ENCODE data around the gene MLF2. TPM values are rescaled to one million over a fixed set of nuclear protein-coding genes. Genes with fewer than 3 reads are reported as not detected.
"Not testable (repeated sequence)": the region's sequence is repeated elsewhere in the genome, so short reads cannot be mapped to it uniquely, and the experiment has no call there.

Gene MLF2
- polyA plus RNA-seq, 2 of the 4 experiments (the other 2 are of a cell fraction) = 295 to 302 TPM

GRCh38 chr12:6716874-6717437 is 36.0 kb downstream of the MLF2 start:
- no peak for ATAC-seq
- H3K27ac ChIP-seq = no peak overlapping the region
- DNase-seq (ENCODE audit: low read depth in 1 of 2, low spot score in 1 of 2) = no peak
- no peak overlapping the region for H3K4me2 ChIP-seq
- H3K4me3 ChIP-seq = no peak overlapping the region
- ChIA-PET POLR2A (interaction anchor here (0.5 kb wide), 1 partner anchor 28 kb away, joined by 6 read pairs; the partner anchor contains the start of gene ZNF384), CTCF (interaction anchor here (1.3 kb wide), 1 partner anchor 99 kb away, joined by 4 read pairs; no protein-coding TSS in a partner anchor)
- TF ChIP-seq FOXS1 (CRISPR knock-in tag; IDR thresholded peaks at IDR 0.05) (no peak), CBX2 (IDR thresholded peaks at IDR 0.05; ENCODE audit: borderline replicate concordance, low read depth) (no peak), ZFP36 (IDR thresholded peaks at IDR 0.05; ENCODE audit: borderline replicate concordance, partially characterized antibody) (no peak), FOSL2 (IDR thresholded peaks at IDR 0.05) (no peak), FOSL2 (CRISPR knock-in tag; IDR thresholded peaks at IDR 0.05) (no peak), HOXA7 (CRISPR knock-in tag; IDR thresholded peaks at IDR 0.05) (no peak), TFCP2L1 (CRISPR knock-in tag; IDR thresholded peaks at IDR 0.05) (no peak)
- no peaks in the 10 kb centered on the region for H3K4me1 ChIP-seq
- WGBS (ENCODE audit: missing lambda C conversion rate) = 78% methylated on average over 10 of the region's 10 CpGs
- no peak for FAIRE-seq
- no peaks in the 10 kb centered on the region for H3K9me3 ChIP-seq

GRCh38 chr12:6716031-6716873 is 36.7 kb downstream of the MLF2 start:
- H3K4me1 ChIP-seq; H3K4me3 ChIP-seq; DNase-seq (ENCODE audit: low read depth in 1 of 2, low spot score in 1 of 2); H3K4me2 ChIP-seq; H3K27ac ChIP-seq; H3K9me3 ChIP-seq; FAIRE-seq; ATAC-seq: not testable (repeated sequence)
- ChIA-PET POLR2A (interaction anchor here (1.7 kb wide), 1 partner anchor 8 kb away, joined by 6 read pairs; the partner anchor contains the start of gene COPS7A), CTCF (interaction anchor here (1.3 to 2.7 kb wide), 3 partner anchors 7 to 119 kb away, joined by 4 to 10 read pairs (median 4); partner anchors contain the start of gene COPS7A)
- 88% methylated on average over 16 of the region's 41 CpGs for WGBS (ENCODE audit: missing lambda C conversion rate)

DNA sequence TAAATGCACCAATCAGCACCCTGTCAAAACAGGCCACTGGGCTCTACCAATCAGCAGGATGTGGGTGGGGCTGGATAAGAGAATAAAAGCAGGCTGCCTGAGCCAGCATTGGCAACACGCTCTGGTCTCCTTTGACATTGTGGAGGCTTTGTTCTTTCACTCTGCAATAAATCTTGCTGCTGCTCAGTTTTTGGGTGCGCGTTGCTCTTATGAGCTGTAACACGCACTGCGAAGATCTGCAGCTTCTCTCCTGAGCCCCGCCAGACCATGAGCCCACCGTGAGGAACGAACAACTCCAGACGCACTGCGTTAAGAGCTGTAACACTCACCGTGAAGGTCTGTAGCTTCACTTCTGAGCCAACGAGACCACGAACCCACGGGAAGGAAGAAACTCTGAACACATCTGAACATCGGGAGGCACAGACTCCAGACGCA is 44.0 kb downstream of the MLF2 start:
- ATAC-seq (no peak), DNase-seq (ENCODE audit: low read depth in 1 of 2, low spot score in 1 of 2) (no peak), FAIRE-seq (no peak)
- TF ChIP-seq RNF2 (IDR thresholded peaks at IDR 0.05; ENCODE audit: borderline replicate concordance, low read depth) = no peak
- CTCF ChIA-PET = interaction anchor here (0.7 to 1.3 kb wide), 6 partner anchors 9 to 69 kb away, joined by 3 to 4 read pairs (median 3); partner anchors contain the start of gene MLF2
- Histone ChIP-seq H3K4me3 (no peak overlapping the region), H3K4me1 (no peaks in the 10 kb centered on the region), H3K4me2 (no peak overlapping the region), H3K9me3 (no peaks in the 10 kb centered on the region), H3K27ac (no peak overlapping the region)
- WGBS (ENCODE audit: missing lambda C conversion rate) = 81% methylated on average over 16 of the region's 16 CpGs
- POLR2A ChIA-PET = interaction anchor here (2.4 kb wide), 1 partner anchor 15 kb away, joined by 9 read pairs; the partner anchor contains the start of gene COPS7A

DNA sequence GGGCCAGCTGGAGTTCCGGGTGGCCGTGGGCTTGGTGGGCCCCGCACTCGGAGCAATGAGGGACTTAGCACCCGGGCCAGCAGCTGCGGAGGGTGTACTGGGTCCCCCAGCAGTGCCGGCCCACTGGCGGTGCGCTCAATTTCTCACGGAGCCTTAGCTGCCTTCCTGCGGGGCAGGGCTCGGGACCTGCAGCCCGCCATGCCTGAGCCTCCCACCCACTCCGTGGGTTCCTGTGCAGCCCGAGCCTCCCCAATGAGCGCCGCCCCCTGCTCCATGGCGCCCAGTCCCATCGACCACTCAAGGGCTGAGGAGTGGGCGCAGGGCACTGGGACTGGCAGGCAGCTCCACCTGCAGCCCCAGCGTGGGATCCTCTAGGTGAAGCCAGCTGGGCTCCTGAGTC is 44.6 kb downstream of the MLF2 start:
- CTCF ChIA-PET = interaction anchor here (0.7 to 1.3 kb wide), 5 partner anchors 8 to 45 kb away, joined by 3 to 4 read pairs (median 3); partner anchors contain the start of gene MLF2

GRCh38 chr12:6703631-6704030 is 49.3 kb downstream of the MLF2 start:
- H3K9me3 ChIP-seq = no peaks in the 10 kb centered on the region
- WGBS (ENCODE audit: missing lambda C conversion rate) = 23% methylated on average over 9 of the region's 10 CpGs
- TF ChIP-seq ATOH8 (CRISPR knock-in tag; IDR thresholded peaks at IDR 0.05; ENCODE audit: low read depth) (no peak), EHF (CRISPR knock-in tag; IDR thresholded peaks at IDR 0.05) (no peak), EHMT2 (IDR thresholded peaks at IDR 0.05; ENCODE audit: low read depth) (no peak), MAZ (IDR thresholded peaks at IDR 0.05; ENCODE audit: borderline replicate concordance, low read depth, low read length) (no peak), HEYL (CRISPR knock-in tag; IDR thresholded peaks at IDR 0.05) (no peak), GATA3 (IDR thresholded peaks at IDR 0.05; ENCODE audit: borderline replicate concordance) (no peak), MYC (IDR thresholded peaks at IDR 0.05; ENCODE audit: borderline replicate concordance, low read length) (no peak), TFCP2L1 (CRISPR knock-in tag; IDR thresholded peaks at IDR 0.05) (no peak), CHD2 (IDR thresholded peaks at IDR 0.05; ENCODE audit: low read length, partially characterized antibody) (no peak), NR3C1 (IDR thresholded peaks at IDR 0.05) (no peak), JUN (IDR thresholded peaks at IDR 0.05) (no peak), SMC3 (IDR thresholded peaks at IDR 0.05) (no peak)
- peaks cover 14% of the 10 kb centered on the region; the same call in 1 of the 3 replicates for H3K4me1 ChIP-seq
- peak overlapping the region; percentile 48; the same call in 2 of the 3 replicates for H3K4me2 ChIP-seq
- ChIA-PET POLR2A (interaction anchor here (0.6 kb wide), 1 partner anchor 131 kb away, joined by 4 read pairs; no protein-coding TSS in a partner anchor), CTCF (interaction anchor here (1.0 to 1.2 kb wide), 2 partner anchors 38 to 83 kb away, joined by 3 to 4 read pairs; no protein-coding TSS in a partner anchor)
- H3K27ac ChIP-seq = no peak overlapping the region
- H3K4me3 ChIP-seq = no peak overlapping the region
- ATAC-seq = peak; percentile 57 to 66
- DNase-seq (ENCODE audit: low read depth in 1 of 2, low spot score in 1 of 2) = peak; percentile 38 to 65
- no peak for FAIRE-seq

More for the DNA sequence above, 44.6 kb downstream of the MLF2 start:
- H3K4me2 ChIP-seq; DNase-seq (ENCODE audit: low read depth in 1 of 2, low spot score in 1 of 2); H3K27ac ChIP-seq; H3K9me3 ChIP-seq; ATAC-seq; H3K4me3 ChIP-seq; FAIRE-seq; H3K4me1 ChIP-seq: not testable (repeated sequence)
- POLR2A ChIA-PET = interaction anchor here (2.4 kb wide), 1 partner anchor 15 kb away, joined by 9 read pairs; the partner anchor contains the start of gene COPS7A
- 92% methylated on average over 7 of the region's 21 CpGs for WGBS (ENCODE audit: missing lambda C conversion rate)

Data from A549 (cell line).